ENCODE measurements around the gene COL9A2. TPM values are rescaled to one million over a fixed set of nuclear protein-coding genes. Genes with fewer than 3 reads are reported as not detected.

COL9A2 gene
- polyA plus RNA-seq, 1 of the 3 experiments (the other 2 are of a cell fraction): 0.94 TPM

- peaks cover 30% of the 10 kb centered on the region; the same call in 1 of the 2 replicates for H3K79me2 ChIP-seq (ENCODE audit: insufficient read depth)
- H4K20me1 ChIP-seq (ENCODE audit: insufficient read depth): no peaks in the 10 kb centered on the region
- peaks cover 6% of the 10 kb centered on the region for H3F3A ChIP-seq (replicated peaks; ENCODE audit: insufficient read depth)
- H3K4me1 ChIP-seq (ENCODE audit: control insufficient read depth in 1 of 2, insufficient read depth in 2 of 2, low read depth in 1 of 2, low read length in 1 of 2): no peaks in the 10 kb centered on the region
- H3K9me2 ChIP-seq: no peaks in the 10 kb centered on the region
- H3K27me3 ChIP-seq (ENCODE audit: insufficient read depth): no peaks in the 10 kb centered on the region
- no peak for TF ChIP-seq CHD2 (IDR thresholded peaks at IDR 0.05; ENCODE audit: low read length, partially characterized antibody)
- H3K36me3 ChIP-seq (replicated peaks in 1 of 2; ENCODE audit: control insufficient read depth in 1 of 2, insufficient read depth in 2 of 2, low read length in 1 of 2): peaks cover 35 to 59% of the 10 kb centered on the region in 2 experiments
- ChIA-PET POLR2A (no interaction called here), CTCF (interaction anchor here (0.9 kb wide), 1 partner anchor 133 kb away, joined by 3 read pairs; no protein-coding TSS in a partner anchor)
- H2AFZ ChIP-seq (ENCODE audit: low read depth): no peak overlapping the region
- no peak overlapping the region for H3K9ac ChIP-seq
- DNase-seq: no peak
- H3K9me3 ChIP-seq: no peaks in the 10 kb centered on the region
- no peak overlapping the region for H3K4me3 ChIP-seq (ENCODE audit: low read depth in 2 of 2, low read length in 1 of 2)
- no peak overlapping the region for H3K4me2 ChIP-seq
- WGBS (ENCODE audit: low lambda C conversion rate): 97% methylated on average over 3 of the region's 3 CpGs
- no peak overlapping the region for H3K27ac ChIP-seq (ENCODE audit: low read depth in 2 of 2, low read length in 1 of 2)
Observed at GRCh38 chr1:40276122-40276521, 41.0 kb downstream of the COL9A2 start.

- H3K27me3 ChIP-seq (ENCODE audit: insufficient read depth): no peaks in the 10 kb centered on the region
- H3K9me2 ChIP-seq: no peaks in the 10 kb centered on the region
- H3K4me1 ChIP-seq (ENCODE audit: control insufficient read depth in 1 of 2, insufficient read depth in 2 of 2, low read depth in 1 of 2, low read length in 1 of 2): no peaks in the 10 kb centered on the region; a peak in 1 of 4 replicates
- H4K20me1 ChIP-seq (ENCODE audit: insufficient read depth): no peaks in the 10 kb centered on the region
- peaks cover 21% of the 10 kb centered on the region; the same call in 1 of the 2 replicates for H3K79me2 ChIP-seq (ENCODE audit: insufficient read depth)
- ChIA-PET CTCF (interaction anchor here (0.7 to 2.4 kb wide), 5 partner anchors 18 to 130 kb away, joined by 3 to 10 read pairs (median 3); no protein-coding TSS in a partner anchor), POLR2A (no interaction called here)
- DNase-seq: no peak
- no peak overlapping the region for H3K4me2 ChIP-seq
- H3K27ac ChIP-seq (ENCODE audit: low read depth in 2 of 2, low read length in 1 of 2): no peak overlapping the region
- no peak overlapping the region for H3K9ac ChIP-seq
- H2AFZ ChIP-seq (ENCODE audit: low read depth): no peak overlapping the region
- H3F3A ChIP-seq (replicated peaks; ENCODE audit: insufficient read depth): peaks cover 5% of the 10 kb centered on the region
- no peak for TF ChIP-seq FOXM1 (IDR thresholded peaks at IDR 0.05; ENCODE audit: low read depth)
- TF ChIP-seq REST (IDR thresholded peaks at IDR 0.05; ENCODE audit: low read depth, low read length): no peak
- no peak for TF ChIP-seq YY1 (IDR thresholded peaks at IDR 0.05; ENCODE audit: low read depth)
- no peak for TF ChIP-seq TCF12 (IDR thresholded peaks at IDR 0.05)
- H3K4me3 ChIP-seq (ENCODE audit: low read depth in 2 of 2, low read length in 1 of 2): no peak overlapping the region
- H3K36me3 ChIP-seq (replicated peaks in 1 of 2; ENCODE audit: control insufficient read depth in 1 of 2, insufficient read depth in 2 of 2, low read length in 1 of 2): peaks cover 52 to 65% of the 10 kb centered on the region in 2 experiments
- H3K9me3 ChIP-seq: no peaks in the 10 kb centered on the region
- WGBS (ENCODE audit: low lambda C conversion rate): 89% methylated on average over 2 of the region's 2 CpGs
Observed at GRCh38 chr1:40274331-40274730, 42.8 kb downstream of the COL9A2 start.

GRCh38 chr1:40273547-40274166, 43.4 kb downstream of the COL9A2 start:
- Histone ChIP-seq H3K9ac (no peak overlapping the region), H3K36me3 (replicated peaks in 1 of 2; ENCODE audit: control insufficient read depth in 1 of 2, insufficient read depth in 2 of 2, low read length in 1 of 2) (peaks cover 58 to 66% of the 10 kb centered on the region in 2 experiments), H4K20me1 (ENCODE audit: insufficient read depth) (no peaks in the 10 kb centered on the region), H3K9me2 (no peaks in the 10 kb centered on the region), H3K27me3 (ENCODE audit: insufficient read depth) (no peaks in the 10 kb centered on the region), H3K4me3 (ENCODE audit: low read depth in 2 of 2, low read length in 1 of 2) (no peak overlapping the region), H3K79me2 (ENCODE audit: insufficient read depth) (peaks cover 19% of the 10 kb centered on the region; the same call in 1 of the 2 replicates), H3K4me2 (no peak overlapping the region), H3K4me1 (ENCODE audit: control insufficient read depth in 1 of 2, insufficient read depth in 2 of 2, low read depth in 1 of 2, low read length in 1 of 2) (no peaks in the 10 kb centered on the region; a peak in 1 of 4 replicates), H3K27ac (ENCODE audit: low read depth in 2 of 2, low read length in 1 of 2) (no peak overlapping the region), H3K9me3 (no peaks in the 10 kb centered on the region), H3F3A (replicated peaks; ENCODE audit: insufficient read depth) (no peaks in the 10 kb centered on the region), H2AFZ (ENCODE audit: low read depth) (no peak overlapping the region)
- ChIA-PET CTCF (interaction anchor here (1.3 to 2.4 kb wide), 6 partner anchors 16 to 131 kb away, joined by 3 to 10 read pairs (median 5); no protein-coding TSS in a partner anchor), POLR2A (no interaction called here)
- TF ChIP-seq IRF3 (IDR thresholded peaks at IDR 0.05; ENCODE audit: low read depth, low read length) (no peak), USF1 (IDR thresholded peaks at IDR 0.05; ENCODE audit: borderline replicate concordance, low read depth) (no peak), MXI1 (IDR thresholded peaks at IDR 0.05; ENCODE audit: low read depth, low read length) (no peak), SIN3A (IDR thresholded peaks at IDR 0.05; ENCODE audit: borderline replicate concordance, low read depth, low read length) (no peak), FOSL2 (IDR thresholded peaks at IDR 0.05; ENCODE audit: borderline replicate concordance, low read depth) (no peak), CHD2 (IDR thresholded peaks at IDR 0.05; ENCODE audit: low read length, partially characterized antibody) (no peak)
- no peak for DNase-seq
- WGBS (ENCODE audit: low lambda C conversion rate): 89% methylated on average over 4 of the region's 4 CpGs

All from SK-N-SH (cell line).